GM12878 (cell line): ENCODE measurements around the gene KIAA1671. TPM values are rescaled to one million over a fixed set of nuclear protein-coding genes. Genes with fewer than 3 reads are reported as not detected.

Experiments
- ATAC-seq: fragments of 200-7000 bp; cut with Tn5 transposase; 3 replicates; pipeline ENCODE4 v1.9.1; 2020; ENCODE audit warnings: mild to moderate bottlenecking, moderate library complexity
- BruUV-seq: library from RNA; stranded (reverse); fragments of 400-500 nt; replicated peaks from 2 replicates; lab custom pipeline; 2021; lab: Mats Ljungman, UMichigan
- CTCF ChIA-PET: fragments of 300-600 bp; sonication (Branson Sonifier 250); formaldehyde crosslinking; extraction: SDS; loops from one replicate; lab custom pipeline; 2021; ENCODE audit warnings: inconsistent platforms; lab: Yijun Ruan, JAX
- POLR2A ChIA-PET: fragments of 350-600 bp; formaldehyde crosslinking; extraction: SDS; loops from one replicate; lab custom pipeline; 2021; ENCODE audit warnings: inconsistent platforms; lab: Charles Lee
- RAD21 ChIA-PET: fragments of 300-600 bp; sonication (Branson Sonifier 250); formaldehyde crosslinking; loops from one replicate; lab custom pipeline; 2023; ENCODE audit warnings: antibody characterized with exemption; ENCODE audit not compliant: unreplicated experiment; lab: Charles Lee
- SMC1A ChIA-PET: fragments of 300-600 bp; sonication (Branson Sonifier 250); formaldehyde crosslinking; loops from one replicate; lab custom pipeline; 2023; ENCODE audit not compliant: unreplicated experiment, uncharacterized antibody; lab: Charles Lee
- DNase-seq: peaks from one replicate; pipeline ENCODE4 v3.0.0-alpha.2; 2011; ENCODE audit warnings: low read depth, low spot score
- FAIRE-seq: peaks from 3 replicates; lab custom pipeline; 2011; peaks lifted over from hg19 to GRCh38; lab: Jason Lieb, UNC
- H2AFZ ChIP-seq: 2 replicates; pipeline ENCODE4 v1.6.0; 2011; ENCODE audit warnings: low read depth, low read length, control low read depth; ENCODE audit not compliant: control insufficient read depth
- H3K27ac ChIP-seq: 2 replicates; pipeline ENCODE4 v1.5.1; 2011; ENCODE audit warnings: control low read depth; ENCODE audit not compliant: control insufficient read depth, insufficient read depth
- H3K27me3 ChIP-seq, 2 experiments: replicated peaks in 1 of 2; 2 replicates each; pipeline versions ENCODE4 v1.6.0 to v1.6.1; 2011; ENCODE audit warnings: low read length in 1 of 2; ENCODE audit not compliant: control insufficient read depth in 2 of 2, insufficient read depth in 2 of 2
- H3K36me3 ChIP-seq, 2 experiments: 2 replicates each; pipeline ENCODE4 v1.5.1; 2011; ENCODE audit warnings: low read length in 1 of 2; ENCODE audit not compliant: control insufficient read depth in 2 of 2, insufficient read depth in 2 of 2
- H3K4me1 ChIP-seq: 2 replicates; pipeline ENCODE4 v1.6.1; 2011; ENCODE audit warnings: mild to moderate bottlenecking, low read length, moderate library complexity, mixed read lengths; ENCODE audit not compliant: control insufficient read depth, insufficient read depth
- H3K4me2 ChIP-seq: 2 replicates; pipeline ENCODE4 v1.6.0; 2011; ENCODE audit warnings: control low read depth; ENCODE audit not compliant: control insufficient read depth, insufficient read depth
- H3K4me3 ChIP-seq: fragments of 200-600 bp; sonication (generic); 2 replicates; pipeline ENCODE4 v1.5.1; 2016
- H3K79me2 ChIP-seq: 2 replicates; pipeline ENCODE4 v1.6.0; 2011; ENCODE audit warnings: low read length; ENCODE audit not compliant: control insufficient read depth, insufficient read depth
- H3K9ac ChIP-seq: 2 replicates; pipeline ENCODE4 v1.8.0; 2011; ENCODE audit warnings: low read length, control low read depth, mixed read lengths; ENCODE audit not compliant: control insufficient read depth, insufficient read depth
- H3K9me3 ChIP-seq: replicated peaks from 3 replicates; pipeline ENCODE4 v1.5.1; 2011; ENCODE audit warnings: mild to moderate bottlenecking, low read length; ENCODE audit not compliant: control insufficient read depth, insufficient read depth
- H4K20me1 ChIP-seq: 2 replicates; pipeline ENCODE4 v1.6.0; 2011; ENCODE audit not compliant: control insufficient read depth, insufficient read depth
- CBX3 ChIP-seq: fragments of 200-600 bp; sonication (generic); IDR thresholded peaks from 2 replicates; pipeline ENCODE4 v1.6.1; 2016; ENCODE audit warnings: low read depth, borderline replicate concordance
- RB1 ChIP-seq: fragments of 450-650 bp; formaldehyde crosslinking; IDR thresholded peaks from 2 replicates; pipeline ENCODE4 v1.6.1; 2017; ENCODE audit warnings: mild to moderate bottlenecking, borderline replicate concordance
- RUNX3 ChIP-seq: IDR thresholded peaks from 2 replicates; pipeline ENCODE4 v1.6.1; 2012; ENCODE audit warnings: low read length, inconsistent platforms
- SRF ChIP-seq, 2 experiments: IDR thresholded peaks; 2 replicates each; pipeline ENCODE4 v1.6.1; 2011; ENCODE audit warnings: low read depth in 2 of 2, low read length in 2 of 2, mild to moderate bottlenecking in 1 of 2, moderate library complexity in 1 of 2
- YBX1 ChIP-seq: fragments of 450-650 bp; IDR thresholded peaks from 2 replicates; pipeline ENCODE4 v1.6.1; 2016; ENCODE audit warnings: antibody characterized with exemption
- ZNF622 ChIP-seq: fragments of 450-650 bp; IDR thresholded peaks from 2 replicates; pipeline ENCODE4 v1.6.1; 2017; ENCODE audit warnings: mild to moderate bottlenecking, inconsistent platforms
- WGBS: methylation state at CpG from one replicate; pipeline ENCODE4 v1.1.6; 2016; ENCODE audit warnings: low lambda C conversion rate; ENCODE audit not compliant: insufficient replicate concordance, insufficient coverage; ENCODE audit errors: missing lambda C conversion rate; 5-methylcytosine and 5-hydroxymethylcytosine counted together
- in situ Hi-C: fragments of 300-500 bp; cut with MboI; formaldehyde crosslinking; loops from 9 replicates; pipeline ENCODE4 v1.14.3; 2018; ENCODE audit warnings: mixed read lengths
- intact Hi-C: fragments of 100-400 bp; cut with micrococcal nuclease; formaldehyde crosslinking; loops from one replicate; pipeline ENCODE4 v1.14.2; 2022; ENCODE audit not compliant: unreplicated experiment
- polyA plus RNA-seq, 11 experiments: library from polyadenylated mRNA; depleted of rRNA in 4 of 11; unstranded in 6 of 11; stranded (reverse) in 5 of 11; fragments of >200 nt; fragmentation: Nextera tagmentation in 4 of 11; fragmentation: Illumina TruSeq in 1 of 11; extraction: Ambion mirVana in 4 of 11; extraction: Trizol in 1 of 11; gene quantifications; 1 replicate in 1 of 11; 2 replicates in 10 of 11; pipeline versions ENCODE4 v1.2.1 to v1.2.3, GENCODE V29; 2011 to 2016; ENCODE audit warnings: inconsistent platforms in 2 of 11, missing spikeins in 2 of 11, low read depth in 1 of 11
- total RNA-seq, 4 experiments: library from RNA; depleted of rRNA in 3 of 4; stranded (reverse); fragments of >200 nt in 3 of 4; fragmentation: Illumina TruSeq in 1 of 4; extraction: Trizol in 1 of 4; gene quantifications; 2 replicates each; pipeline versions ENCODE4 v1.2.1 to v1.2.3, GENCODE V29; 2013 to 2021
- TF ChIP-seq, protein P1 (sequence below): fragments of 450-650 bp; IDR thresholded peaks from 2 replicates; pipeline ENCODE4 v1.6.1; 2016; ENCODE audit warnings: mild to moderate bottlenecking, moderate library complexity, borderline replicate concordance
- TF ChIP-seq, protein P2 (sequence below): fragments of 450-650 bp; IDR thresholded peaks from 2 replicates; pipeline ENCODE4 v1.6.1; 2017; ENCODE audit warnings: mild to moderate bottlenecking, low read depth, inconsistent platforms; ENCODE audit not compliant: poor library complexity, severe bottlenecking

Gene KIAA1671
- total and polyA plus RNA-seq, 10 of the 15 experiments (the other 5 are each of a cell fraction or from before 2014, with no cell fraction given): 0.05 to 2.7 (median 0.33) TPM

DNA sequence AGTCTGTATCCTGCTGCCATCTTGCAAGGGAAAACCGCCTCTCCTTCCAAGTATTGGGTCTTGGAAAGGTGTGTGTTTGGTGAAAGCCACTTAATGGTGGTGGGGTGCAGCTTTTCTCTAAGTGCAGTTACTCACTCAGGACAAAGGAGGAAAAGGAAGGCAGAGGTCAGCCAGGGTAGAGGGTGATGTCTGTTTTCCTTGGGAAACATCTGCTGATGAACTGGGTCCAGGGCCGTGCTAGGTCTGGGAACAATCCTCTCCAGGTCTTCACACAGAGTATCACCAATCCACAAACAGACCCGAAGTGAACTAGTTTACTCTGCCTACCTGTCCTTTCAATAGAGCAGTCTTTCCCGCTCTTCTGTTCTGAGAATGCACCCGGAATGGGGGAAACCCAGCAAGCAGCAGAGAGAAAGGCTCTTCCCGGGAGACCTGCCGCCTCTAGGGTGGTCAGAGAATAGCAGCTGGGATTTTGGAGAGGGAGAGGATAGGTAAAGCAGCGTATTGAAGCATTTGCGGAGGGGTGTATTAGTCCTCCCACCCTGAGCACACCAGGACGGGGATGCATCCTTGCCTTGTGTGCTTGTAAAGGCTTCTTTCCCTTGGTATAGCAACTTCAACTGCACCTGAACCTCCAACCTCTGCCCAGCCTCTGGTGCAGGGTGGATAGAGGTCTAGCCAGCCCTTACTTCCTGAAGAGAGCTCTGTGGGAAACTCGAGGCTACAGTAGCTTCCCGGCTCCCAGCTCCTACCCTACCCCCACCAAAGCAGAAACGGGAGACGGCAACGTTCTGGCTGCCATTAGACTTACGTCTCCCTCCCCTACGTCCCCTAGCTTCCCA lies 26.7 kb upstream of the KIAA1671 start (continued):
- no peak for TF ChIP-seq RB1
- TF ChIP-seq, protein P1, sequence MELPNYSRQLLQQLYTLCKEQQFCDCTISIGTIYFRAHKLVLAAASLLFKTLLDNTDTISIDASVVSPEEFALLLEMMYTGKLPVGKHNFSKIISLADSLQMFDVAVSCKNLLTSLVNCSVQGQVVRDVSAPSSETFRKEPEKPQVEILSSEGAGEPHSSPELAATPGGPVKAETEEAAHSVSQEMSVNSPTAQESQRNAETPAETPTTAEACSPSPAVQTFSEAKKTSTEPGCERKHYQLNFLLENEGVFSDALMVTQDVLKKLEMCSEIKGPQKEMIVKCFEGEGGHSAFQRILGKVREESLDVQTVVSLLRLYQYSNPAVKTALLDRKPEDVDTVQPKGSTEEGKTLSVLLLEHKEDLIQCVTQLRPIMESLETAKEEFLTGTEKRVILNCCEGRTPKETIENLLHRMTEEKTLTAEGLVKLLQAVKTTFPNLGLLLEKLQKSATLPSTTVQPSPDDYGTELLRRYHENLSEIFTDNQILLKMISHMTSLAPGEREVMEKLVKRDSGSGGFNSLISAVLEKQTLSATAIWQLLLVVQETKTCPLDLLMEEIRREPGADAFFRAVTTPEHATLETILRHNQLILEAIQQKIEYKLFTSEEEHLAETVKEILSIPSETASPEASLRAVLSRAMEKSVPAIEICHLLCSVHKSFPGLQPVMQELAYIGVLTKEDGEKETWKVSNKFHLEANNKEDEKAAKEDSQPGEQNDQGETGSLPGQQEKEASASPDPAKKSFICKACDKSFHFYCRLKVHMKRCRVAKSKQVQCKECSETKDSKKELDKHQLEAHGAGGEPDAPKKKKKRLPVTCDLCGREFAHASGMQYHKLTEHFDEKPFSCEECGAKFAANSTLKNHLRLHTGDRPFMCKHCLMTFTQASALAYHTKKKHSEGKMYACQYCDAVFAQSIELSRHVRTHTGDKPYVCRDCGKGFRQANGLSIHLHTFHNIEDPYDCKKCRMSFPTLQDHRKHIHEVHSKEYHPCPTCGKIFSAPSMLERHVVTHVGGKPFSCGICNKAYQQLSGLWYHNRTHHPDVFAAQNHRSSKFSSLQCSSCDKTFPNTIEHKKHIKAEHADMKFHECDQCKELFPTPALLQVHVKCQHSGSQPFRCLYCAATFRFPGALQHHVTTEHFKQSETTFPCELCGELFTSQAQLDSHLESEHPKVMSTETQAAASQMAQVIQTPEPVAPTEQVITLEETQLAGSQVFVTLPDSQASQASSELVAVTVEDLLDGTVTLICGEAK: no peak
- no peak for TF ChIP-seq YBX1
- no peak for TF ChIP-seq CBX3

DNA sequence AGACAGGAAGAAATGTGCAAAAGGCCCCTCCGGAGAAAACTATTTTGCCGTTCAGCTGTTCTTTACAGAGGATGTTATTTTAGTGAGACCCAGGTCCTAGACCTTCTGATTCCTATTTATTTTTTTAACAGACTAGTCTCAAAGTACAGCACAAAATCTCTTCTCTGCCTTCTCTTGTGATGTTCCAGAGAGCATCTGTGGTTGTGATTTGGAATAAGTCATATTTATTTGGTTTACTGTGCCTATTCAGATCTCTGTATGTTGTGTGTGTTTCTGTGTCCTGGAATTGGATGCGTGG lies 26.1 kb upstream of the KIAA1671 start:
- ChIA-PET POLR2A (no interaction called here), RAD21 (no interaction called here)
- no peaks in the 10 kb centered on the region for H3K4me1 ChIP-seq
- no peaks in the 10 kb centered on the region for H4K20me1 ChIP-seq
- in situ Hi-C loops: no loop called here
- FAIRE-seq: no peak
- TF ChIP-seq RUNX3: no peak
- no peak for TF ChIP-seq ZNF622
- no peak for TF ChIP-seq SRF (IDR thresholded peaks at IDR 0.05; ENCODE audit: low read depth in 2 of 2, low read length in 2 of 2)
- TF ChIP-seq, protein P2, sequence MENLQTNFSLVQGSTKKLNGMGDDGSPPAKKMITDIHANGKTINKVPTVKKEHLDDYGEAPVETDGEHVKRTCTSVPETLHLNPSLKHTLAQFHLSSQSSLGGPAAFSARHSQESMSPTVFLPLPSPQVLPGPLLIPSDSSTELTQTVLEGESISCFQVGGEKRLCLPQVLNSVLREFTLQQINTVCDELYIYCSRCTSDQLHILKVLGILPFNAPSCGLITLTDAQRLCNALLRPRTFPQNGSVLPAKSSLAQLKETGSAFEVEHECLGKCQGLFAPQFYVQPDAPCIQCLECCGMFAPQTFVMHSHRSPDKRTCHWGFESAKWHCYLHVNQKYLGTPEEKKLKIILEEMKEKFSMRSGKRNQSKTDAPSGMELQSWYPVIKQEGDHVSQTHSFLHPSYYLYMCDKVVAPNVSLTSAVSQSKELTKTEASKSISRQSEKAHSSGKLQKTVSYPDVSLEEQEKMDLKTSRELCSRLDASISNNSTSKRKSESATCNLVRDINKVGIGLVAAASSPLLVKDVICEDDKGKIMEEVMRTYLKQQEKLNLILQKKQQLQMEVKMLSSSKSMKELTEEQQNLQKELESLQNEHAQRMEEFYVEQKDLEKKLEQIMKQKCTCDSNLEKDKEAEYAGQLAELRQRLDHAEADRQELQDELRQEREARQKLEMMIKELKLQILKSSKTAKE: no peak
- TF ChIP-seq, all 136 proteins: peak for 0
- H3K4me2 ChIP-seq: no peak overlapping the region
- ATAC-seq: no peak
- H3K36me3 ChIP-seq: no peaks in the 10 kb centered on the region
- no peak for DNase-seq
- no peak overlapping the region for H3K9ac ChIP-seq
- no peak overlapping the region for H3K4me3 ChIP-seq
- H2AFZ ChIP-seq: no peak overlapping the region
- intact Hi-C loops: no loop called here
- 53% methylated on average over 3 of the region's 3 CpGs for WGBS
- ChIA-PET CTCF (no interaction called here), SMC1A (no interaction called here)
- no peak overlapping the region for H3K27ac ChIP-seq
- peaks cover 0 to 5% of the 10 kb centered on the region in 2 experiments; a peak in 3 of 4 replicates for H3K27me3 ChIP-seq
- H3K9me3 ChIP-seq: no peaks in the 10 kb centered on the region; the same call in 2 of the 3 replicates
- H3K79me2 ChIP-seq: no peaks in the 10 kb centered on the region
- BruUV-seq: no TSS peak
